HEK293 (cell line): ENCODE data around the gene LDLRAP1.

Source experiments
- ATF2 ChIP-seq: fragments of 450-650 bp; formaldehyde crosslinking; IDR thresholded peaks from 2 replicates; pipeline ENCODE4 v1.5.1; 2016; ENCODE audit warnings: missing biosample characterization, missing genetic modification characterization, low read depth
- GLI4 ChIP-seq: fragments of 450-650 bp; formaldehyde crosslinking; IDR thresholded peaks from 2 replicates; pipeline ENCODE4 v1.5.1; 2016; ENCODE audit warnings: missing biosample characterization, missing genetic modification characterization
- GLIS2 ChIP-seq: fragments of 450-650 bp; formaldehyde crosslinking; IDR thresholded peaks from 2 replicates; pipeline ENCODE4 v1.5.1; 2016; ENCODE audit warnings: missing biosample characterization, missing genetic modification characterization
- KLF10 ChIP-seq: fragments of 450-650 bp; IDR thresholded peaks from 2 replicates; pipeline ENCODE4 v1.5.1; 2018; ENCODE audit warnings: missing biosample characterization, mild to moderate bottlenecking, missing genetic modification characterization
- KLF16 ChIP-seq: fragments of 450-650 bp; formaldehyde crosslinking; IDR thresholded peaks from 2 replicates; pipeline ENCODE4 v1.5.1; 2017; ENCODE audit warnings: missing biosample characterization, missing genetic modification characterization
- KLF17 ChIP-seq: fragments of 450-650 bp; formaldehyde crosslinking; IDR thresholded peaks from 2 replicates; pipeline ENCODE4 v1.5.1; 2016; ENCODE audit warnings: missing biosample characterization, missing genetic modification characterization
- PATZ1 ChIP-seq: fragments of 450-650 bp; formaldehyde crosslinking; IDR thresholded peaks from 2 replicates; pipeline ENCODE4 v1.5.1; 2016; ENCODE audit warnings: missing biosample characterization, missing genetic modification characterization
- RBAK ChIP-seq: fragments of 450-650 bp; formaldehyde crosslinking; IDR thresholded peaks from 2 replicates; pipeline ENCODE4 v1.5.1; 2016; ENCODE audit warnings: missing biosample characterization, missing genetic modification characterization
- SP7 ChIP-seq: fragments of 450-650 bp; formaldehyde crosslinking; IDR thresholded peaks from 2 replicates; pipeline ENCODE4 v1.5.1; 2016; ENCODE audit warnings: missing biosample characterization, missing genetic modification characterization
- TCF7L2 ChIP-seq: IDR thresholded peaks from 2 replicates; pipeline ENCODE4 v1.6.1; 2011; ENCODE audit warnings: low read depth, mild to moderate bottlenecking, inconsistent platforms, low read length, moderate library complexity, borderline replicate concordance
- ZBTB17 ChIP-seq: fragments of 450-650 bp; formaldehyde crosslinking; IDR thresholded peaks from 2 replicates; pipeline ENCODE4 v1.5.1; 2016; ENCODE audit warnings: missing biosample characterization, missing genetic modification characterization
- ZBTB21 ChIP-seq: fragments of 450-650 bp; formaldehyde crosslinking; IDR thresholded peaks from 2 replicates; pipeline ENCODE4 v1.5.1; 2017; ENCODE audit warnings: missing biosample characterization, missing genetic modification characterization
- ZBTB44 ChIP-seq: fragments of 450-650 bp; IDR thresholded peaks from 2 replicates; pipeline ENCODE4 v1.5.1; 2018; ENCODE audit warnings: missing biosample characterization, mild to moderate bottlenecking, missing genetic modification characterization
- ZBTB6 ChIP-seq: fragments of 450-650 bp; formaldehyde crosslinking; IDR thresholded peaks from 2 replicates; pipeline ENCODE4 v1.5.1; 2017; ENCODE audit warnings: missing biosample characterization, missing genetic modification characterization
- ZEB2 ChIP-seq: fragments of 450-650 bp; formaldehyde crosslinking; IDR thresholded peaks from 2 replicates; pipeline ENCODE4 v1.5.1; 2016; ENCODE audit warnings: missing biosample characterization, missing genetic modification characterization
- ZFP69B ChIP-seq: fragments of 450-650 bp; formaldehyde crosslinking; IDR thresholded peaks from 2 replicates; pipeline ENCODE4 v1.5.1; 2016; ENCODE audit warnings: missing biosample characterization, missing genetic modification characterization
- ZNF148 ChIP-seq: fragments of 450-650 bp; formaldehyde crosslinking; IDR thresholded peaks from 2 replicates; pipeline ENCODE4 v1.5.0; 2017; ENCODE audit warnings: missing biosample characterization, missing genetic modification characterization, borderline replicate concordance
- ZNF175 ChIP-seq: fragments of 450-650 bp; formaldehyde crosslinking; IDR thresholded peaks from 2 replicates; pipeline ENCODE4 v1.5.1; 2016; ENCODE audit warnings: missing biosample characterization, missing genetic modification characterization
- ZNF302 ChIP-seq: fragments of 450-650 bp; formaldehyde crosslinking; IDR thresholded peaks from 2 replicates; pipeline ENCODE4 v1.5.1; 2016; ENCODE audit warnings: missing biosample characterization, missing genetic modification characterization, low read depth
- ZNF362 ChIP-seq: fragments of 450-650 bp; formaldehyde crosslinking; IDR thresholded peaks from 2 replicates; pipeline ENCODE4 v1.5.1; 2016; ENCODE audit warnings: missing biosample characterization, missing genetic modification characterization
- ZNF37A ChIP-seq: fragments of 450-650 bp; IDR thresholded peaks from 2 replicates; pipeline ENCODE4 v1.5.1; 2018; ENCODE audit warnings: missing biosample characterization, missing genetic modification characterization
- ZNF529 ChIP-seq: fragments of 450-650 bp; formaldehyde crosslinking; IDR thresholded peaks from 2 replicates; pipeline ENCODE4 v1.5.1; 2017; ENCODE audit warnings: missing genetic modification characterization, missing biosample characterization; ENCODE audit not compliant: insufficient replicate concordance
- ZNF580 ChIP-seq: fragments of 450-650 bp; formaldehyde crosslinking; IDR thresholded peaks from 2 replicates; pipeline ENCODE4 v1.5.1; 2016; ENCODE audit warnings: missing biosample characterization, missing genetic modification characterization
- ZNF624 ChIP-seq: fragments of 450-650 bp; formaldehyde crosslinking; IDR thresholded peaks from 2 replicates; pipeline ENCODE4 v1.5.1; 2017; ENCODE audit warnings: missing biosample characterization, missing genetic modification characterization
- ZNF658 ChIP-seq: fragments of 450-650 bp; formaldehyde crosslinking; IDR thresholded peaks from 2 replicates; pipeline ENCODE4; 2016; ENCODE audit warnings: missing biosample characterization, missing genetic modification characterization
- ZNF660 ChIP-seq: fragments of 450-650 bp; IDR thresholded peaks from 2 replicates; pipeline ENCODE4 v1.5.1; 2018; ENCODE audit warnings: missing biosample characterization, mild to moderate bottlenecking, missing genetic modification characterization
- ZNF76 ChIP-seq: fragments of 450-650 bp; formaldehyde crosslinking; IDR thresholded peaks from 2 replicates; pipeline ENCODE4; 2016; ENCODE audit warnings: low read depth, missing biosample characterization, missing genetic modification characterization, borderline replicate concordance
- ZNF768 ChIP-seq: fragments of 450-650 bp; formaldehyde crosslinking; IDR thresholded peaks from 2 replicates; pipeline ENCODE4 v1.5.1; 2018; ENCODE audit warnings: missing biosample characterization, mild to moderate bottlenecking, missing genetic modification characterization

Gene LDLRAP1

GRCh38 chr1:25568834-25569596, 25.6 kb downstream of the LDLRAP1 start (continued):
- TF ChIP-seq ZNF148 (no peak), RBAK (tag by site-specific recombination) (no peak), ZNF37A (no peak), ZNF175 (tag by site-specific recombination) (no peak), ZNF302 (tag by site-specific recombination) (no peak), GLI4 (tag by site-specific recombination) (no peak), ZNF529 (tag by site-specific recombination) (no peak), GLIS2 (tag by site-specific recombination) (peak; percentile 96), KLF16 (peak; percentile 58; the same call in 1 of the 2 replicates), ZNF580 (tag by site-specific recombination) (no peak), ZNF768 (tag by site-specific recombination) (no peak), ZNF660 (peak; percentile 90), ZEB2 (peak; percentile 68; the same call in 1 of the 2 replicates), ZBTB21 (tag by site-specific recombination) (peak; percentile 72), ZNF362 (no peak), TCF7L2 (no peak), PATZ1 (tag by site-specific recombination) (peak; percentile 97), ZFP69B (tag by site-specific recombination) (peak; percentile 98), SP7 (tag by site-specific recombination) (peak; percentile 67), ZNF76 (tag by site-specific recombination) (no peak; the same call in 1 of the 2 replicates), KLF17 (tag by site-specific recombination) (peak; percentile 71; the same call in 1 of the 2 replicates), KLF10 (tag by site-specific recombination) (peak; percentile 56), ZBTB17 (tag by site-specific recombination) (no peak), ZBTB6 (tag by site-specific recombination) (0 out of 2 replicates have a peak, but pooled peaks have one; percentile 19), ZNF624 (tag by site-specific recombination) (no peak), ATF2 (peak; percentile 86), ZNF658 (tag by site-specific recombination) (no peak), ZBTB44 (tag by site-specific recombination) (no peak)
